K562 (cell line): ENCODE measurements around the gene WDR81. TPM values are rescaled to one million over a fixed set of nuclear protein-coding genes. Genes with fewer than 3 reads are reported as not detected.

ENCODE experiments used
- ATAC-seq: fragments of 200-7000 bp; cut with Tn5 transposase; 3 replicates; pipeline ENCODE4 v1.9.1; 2020; ENCODE audit warnings: moderate library complexity
- BruUV-seq: library from RNA; stranded (reverse); fragments of 400-500 nt; replicated peaks from 2 replicates; lab custom pipeline; 2021; lab: Mats Ljungman, UMichigan
- CTCF ChIA-PET: fragments of 300-600 bp; formaldehyde crosslinking; extraction: SDS; loops from one replicate; lab custom pipeline; 2021; ENCODE audit warnings: low intra/inter-chr PET ratio; lab: Yijun Ruan, JAX
- POLR2A ChIA-PET: fragments of 300-600, 350-650 bp; sonication (Branson Sonifier 250); formaldehyde crosslinking; extraction: SDS; loops from one replicate; lab custom pipeline; 2021; ENCODE audit warnings: antibody characterized with exemption, inconsistent platforms; lab: Yijun Ruan, JAX
- DNase-seq, 4 experiments: peaks; one replicate each; pipeline versions ENCODE4 v3.0.0 to v3.0.0-alpha.2; 2011 to 2018; ENCODE audit warnings: low spot score in 3 of 4, mixed read lengths in 3 of 4; ENCODE audit errors: extremely low read depth in 1 of 4
- FAIRE-seq: peaks from 2 replicates; lab custom pipeline; 2011; peaks lifted over from hg19 to GRCh38; lab: Jason Lieb, UNC
- H2AFZ ChIP-seq: 2 replicates; pipeline ENCODE4 v1.6.0; 2011; ENCODE audit warnings: low read depth, low read length, control low read depth, inconsistent platforms
- H3K27ac ChIP-seq: fragments of 200-600 bp; 3 replicates; pipeline ENCODE4 v1.8.0; 2011; ENCODE audit warnings: low read depth, mild to moderate bottlenecking, control low read depth, inconsistent platforms, low read length, moderate library complexity, mixed read lengths; ENCODE audit errors: extremely low read depth
- H3K27me3 ChIP-seq, 2 experiments: fragments of 300-600 bp in 1 of 2; 2 replicates in 1 of 2; 3 replicates in 1 of 2; pipeline versions ENCODE4 v1.6.0 to v1.8.0; 2011; ENCODE audit warnings: inconsistent platforms in 2 of 2, low read length in 2 of 2, mild to moderate bottlenecking in 1 of 2, mixed read lengths in 1 of 2, moderate library complexity in 1 of 2; ENCODE audit not compliant: control insufficient read depth in 2 of 2, insufficient read depth in 2 of 2
- H3K36me3 ChIP-seq: fragments of 300-600 bp; 3 replicates; pipeline ENCODE4 v1.8.0; 2011; ENCODE audit warnings: mild to moderate bottlenecking, low read length, inconsistent platforms; ENCODE audit not compliant: control insufficient read depth, insufficient read depth
- H3K4me1 ChIP-seq, 2 experiments: fragments of 200-600 bp in 1 of 2; replicated peaks in 1 of 2; 2 replicates in 1 of 2; 3 replicates in 1 of 2; pipeline versions ENCODE4 v1.5.1 to v1.8.0; 2011; ENCODE audit warnings: inconsistent platforms in 2 of 2, low read length in 2 of 2, mild to moderate bottlenecking in 1 of 2, mixed read lengths in 1 of 2, moderate library complexity in 1 of 2; ENCODE audit not compliant: control insufficient read depth in 2 of 2, insufficient read depth in 2 of 2
- H3K4me2 ChIP-seq: 2 replicates; pipeline ENCODE4 v1.6.1; 2011; ENCODE audit warnings: low read length, control low read depth, inconsistent platforms, mixed read lengths; ENCODE audit not compliant: insufficient read depth
- H3K4me3 ChIP-seq: fragments of 200-600 bp; sonication (generic), shearing (Covaris generic); 2 replicates; pipeline ENCODE4 v1.5.1; 2016; ENCODE audit warnings: control low read depth, inconsistent platforms
- H3K79me2 ChIP-seq: fragments of 200-600 bp; 3 replicates; pipeline ENCODE4 v1.8.0; 2011; ENCODE audit warnings: low read length, inconsistent platforms; ENCODE audit not compliant: control insufficient read depth, insufficient read depth
- H3K9ac ChIP-seq, 2 experiments: 2 replicates each; pipeline versions ENCODE4 v1.6.0 to v1.6.1; 2011; ENCODE audit warnings: low read depth in 2 of 2, low read length in 2 of 2, control low read depth in 1 of 2, inconsistent platforms in 1 of 2, mild to moderate bottlenecking in 1 of 2, mixed read lengths in 1 of 2; ENCODE audit not compliant: insufficient read depth in 1 of 2
- H3K9me1 ChIP-seq: one replicate; pipeline ENCODE4 v1.6.0; 2011; ENCODE audit warnings: inconsistent platforms, mild to moderate bottlenecking, low read length, moderate library complexity; ENCODE audit not compliant: control insufficient read depth, insufficient read depth
- H3K9me3 ChIP-seq: replicated peaks from 2 replicates; pipeline ENCODE4 v1.5.1; 2011; ENCODE audit warnings: low read depth, low read length, inconsistent platforms; ENCODE audit not compliant: control insufficient read depth, insufficient read depth
- H4K20me1 ChIP-seq: replicated peaks from 2 replicates; pipeline ENCODE4 v1.6.1; 2011; ENCODE audit warnings: low read length, inconsistent platforms, mixed read lengths; ENCODE audit not compliant: control insufficient read depth, insufficient read depth
- MAZ ChIP-seq, 2 experiments: fragments of 450-650 bp in 1 of 2; sonication (generic) in 1 of 2; formaldehyde crosslinking; IDR thresholded peaks in 1 of 2; conservative IDR thresholded peaks in 1 of 2; 2 replicates each; pipeline versions ENCODE4 v1.4.0 to v1.5.0; 2020; ENCODE audit warnings: mild to moderate bottlenecking in 1 of 2, missing genetic modification reagents in 1 of 2
- MIER1 ChIP-seq: fragments of 450-650 bp; IDR thresholded peaks from 2 replicates; pipeline ENCODE4 v1.6.1; 2016; ENCODE audit warnings: antibody characterized with exemption, mild to moderate bottlenecking, low read depth
- ZNF263 ChIP-seq: sonication (generic); formaldehyde crosslinking; IDR thresholded peaks from 2 replicates; pipeline ENCODE4 v1.8.0; 2022; ENCODE audit warnings: mild to moderate bottlenecking, missing genetic modification reagents, borderline replicate concordance
- WGBS: fragments of 100-300 bp; shearing (Covaris generic); methylation state at CpG from one replicate; pipeline ENCODE4 v1.1.6; 2016; ENCODE audit warnings: low coverage, mixed read lengths; ENCODE audit not compliant: insufficient coverage; ENCODE audit errors: missing lambda C conversion rate; 5-methylcytosine and 5-hydroxymethylcytosine counted together
- in situ Hi-C: fragments of 300-500 bp; cut with MboI; formaldehyde crosslinking; loops from 4 replicates; pipeline ENCODE4 v1.15.0; 2018; ENCODE audit warnings: inconsistent platforms, mixed read lengths
- intact Hi-C: fragments of 100-400 bp; cut with micrococcal nuclease; formaldehyde crosslinking; loops from 2 replicates; pipeline ENCODE4 v1.14.2; 2022
- polyA plus RNA-seq, 8 experiments: library from polyadenylated mRNA; depleted of rRNA in 4 of 8; stranded (reverse) in 5 of 8; unstranded in 3 of 8; fragments of >200 nt; fragmentation: Nextera tagmentation in 2 of 8; fragmentation: Illumina TruSeq in 1 of 8; extraction: Ambion mirVana in 2 of 8; extraction: Trizol in 1 of 8; gene quantifications; 2 replicates each; pipeline versions ENCODE4 v1.2.1 to v1.2.3, GENCODE V29; 2011 to 2014; ENCODE audit warnings: inconsistent platforms in 1 of 8, missing spikeins in 1 of 8
- total RNA-seq, 7 experiments: library from RNA; depleted of rRNA in 6 of 7; stranded (reverse); fragments of >200 nt in 6 of 7; fragmentation: Illumina TruSeq in 2 of 7; extraction: Trizol in 2 of 7; gene quantifications; 2 replicates each; pipeline versions ENCODE4 v1.2.1 to v1.2.3, GENCODE V29; 2011 to 2021; ENCODE audit warnings: low replicate concordance in 1 of 7
- TF ChIP-seq, protein P1 (sequence below): fragments of 450-650 bp; formaldehyde crosslinking; IDR thresholded peaks from 2 replicates; pipeline ENCODE4 v1.4.0; 2022; ENCODE audit warnings: missing genetic modification characterization

WDR81 gene
- total and polyA plus RNA-seq, 9 of the 15 experiments (the other 6 are each of a cell fraction or from before 2014, with no cell fraction given), result 0.01 to 17.1 (median 3.3) TPM

DNA sequence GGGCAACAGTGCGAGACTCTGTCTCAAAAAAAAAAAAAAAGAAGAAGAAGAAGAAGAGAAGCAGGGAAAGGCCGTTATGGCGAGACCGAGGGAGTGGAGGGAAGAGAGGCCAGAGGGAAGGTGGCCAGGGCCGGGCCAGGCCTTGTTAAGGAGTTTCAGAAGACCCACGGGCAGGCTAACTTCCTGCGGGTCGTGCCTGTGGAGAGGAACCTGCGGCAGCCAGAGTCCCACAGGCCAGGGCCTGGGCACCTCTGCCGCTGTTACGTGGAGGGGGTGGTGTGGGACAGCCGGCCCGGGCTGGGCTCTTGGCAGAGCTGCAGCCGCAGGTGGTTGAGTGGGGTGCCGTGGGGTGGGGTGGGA, 5.4 kb downstream of the WDR81 start:
- Histone ChIP-seq H3K4me1 (peaks cover 26 to 80% of the 10 kb centered on the region in 2 experiments), H4K20me1 (no peaks in the 10 kb centered on the region), H3K4me2 (peak overlapping the region; percentile 72; the same call in 1 of the 2 replicates), H3K9me1 (no peaks in the 10 kb centered on the region), H3K9ac (peak overlapping the region; percentile 74 to 89), H3K9me3 (no peaks in the 10 kb centered on the region), H3K79me2 (peaks cover 13% of the 10 kb centered on the region; the same call in 2 of the 3 replicates), H2AFZ (peak overlapping the region; percentile 66; the same call in 1 of the 2 replicates), H3K27me3 (no peaks in the 10 kb centered on the region), H3K4me3 (no peak overlapping the region), H3K36me3 (peaks cover 17% of the 10 kb centered on the region; the same call in 1 of the 3 replicates), H3K27ac (peak overlapping the region; percentile 97; the same call in 2 of the 3 replicates)
- CTCF ChIA-PET, result no interaction called here
- no peak; the same call in 2 of the 3 replicates for ATAC-seq
- BruUV-seq, result no TSS peak
- DNase-seq, result no peak
- no peak for FAIRE-seq
- 8% methylated on average over 5 of the region's 15 CpGs for WGBS
- intact Hi-C loops, result no loop called here
- POLR2A ChIA-PET, result interaction anchor here (1.1 kb wide), 1 partner anchor 11 kb away, joined by 6 read pairs; no protein-coding TSS in a partner anchor
- in situ Hi-C loops, result loop anchor here (5.0 kb wide), 1 partner anchor 37 kb away; no protein-coding TSS in a partner anchor
- TF ChIP-seq, protein P1, sequence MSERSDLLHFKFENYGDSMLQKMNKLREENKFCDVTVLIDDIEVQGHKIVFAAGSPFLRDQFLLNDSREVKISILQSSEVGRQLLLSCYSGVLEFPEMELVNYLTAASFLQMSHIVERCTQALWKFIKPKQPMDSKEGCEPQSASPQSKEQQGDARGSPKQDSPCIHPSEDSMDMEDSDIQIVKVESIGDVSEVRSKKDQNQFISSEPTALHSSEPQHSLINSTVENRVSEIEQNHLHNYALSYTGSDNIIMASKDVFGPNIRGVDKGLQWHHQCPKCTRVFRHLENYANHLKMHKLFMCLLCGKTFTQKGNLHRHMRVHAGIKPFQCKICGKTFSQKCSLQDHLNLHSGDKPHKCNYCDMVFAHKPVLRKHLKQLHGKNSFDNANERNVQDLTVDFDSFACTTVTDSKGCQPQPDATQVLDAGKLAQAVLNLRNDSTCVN (CRISPR knock-in tag), result no peak
- TF ChIP-seq ZNF263 (CRISPR knock-in tag) (0 out of 2 replicates have a peak, but pooled peaks have one; percentile 5), MIER1 (0 out of 2 replicates have a peak, but pooled peaks have one; percentile 16), MAZ (CRISPR knock-in tag; conservative IDR thresholded peaks at IDR 0.05 in 1 of 2, IDR thresholded peaks at IDR 0.05 in 1 of 2) (0 out of 4 replicates have a peak, but pooled peaks of 1 of the 2 experiments have one; percentile 31)
